GM21717 (cell line): ENCODE data around the gene FCRL6.

Experiments
- ATAC-seq: cut with Tn5 transposase; IDR thresholded peaks from one replicate; pipeline ENCODE4 v1.9.1; 2021; ENCODE audit warnings: mild to moderate bottlenecking, moderate library complexity; ENCODE audit not compliant: unreplicated experiment

Gene FCRL6

DNA sequence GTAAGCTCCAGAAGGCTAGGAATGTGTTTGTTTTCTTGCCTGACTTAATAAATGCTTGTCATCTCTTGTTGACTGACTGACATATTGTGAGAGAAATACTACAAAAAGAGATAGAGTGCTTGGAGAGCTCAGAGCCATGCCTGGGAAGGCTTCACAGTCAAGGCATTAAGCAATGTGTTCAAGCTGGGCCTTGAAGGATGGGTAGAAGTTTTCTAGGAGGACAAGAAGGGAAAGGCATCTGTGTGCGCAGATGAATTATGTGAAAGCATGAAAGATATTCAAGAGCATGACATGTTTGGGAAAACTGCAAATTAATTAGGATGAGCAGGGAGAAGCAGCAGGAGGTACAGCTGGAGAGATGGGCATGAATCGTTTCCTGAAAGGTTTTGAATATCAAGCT is 30.1 kb downstream of the FCRL6 start:
- no peak for ATAC-seq

DNA sequence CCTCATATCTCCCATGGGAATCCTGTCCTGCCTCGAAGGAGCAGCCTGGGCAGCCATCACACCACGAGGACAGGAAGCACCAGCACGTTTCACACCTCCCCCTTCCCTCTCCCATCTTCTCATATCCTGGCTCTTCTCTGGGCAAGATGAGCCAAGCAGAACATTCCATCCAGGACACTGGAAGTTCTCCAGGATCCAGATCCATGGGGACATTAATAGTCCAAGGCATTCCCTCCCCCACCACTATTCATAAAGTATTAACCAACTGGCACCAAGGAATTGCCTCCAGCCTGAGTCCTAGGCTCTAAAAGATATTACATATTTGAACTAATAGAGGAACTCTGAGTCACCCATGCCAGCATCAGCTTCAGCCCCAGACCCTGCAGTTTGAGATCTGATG is 33.2 kb downstream of the FCRL6 start:
- no peak for ATAC-seq

DNA sequence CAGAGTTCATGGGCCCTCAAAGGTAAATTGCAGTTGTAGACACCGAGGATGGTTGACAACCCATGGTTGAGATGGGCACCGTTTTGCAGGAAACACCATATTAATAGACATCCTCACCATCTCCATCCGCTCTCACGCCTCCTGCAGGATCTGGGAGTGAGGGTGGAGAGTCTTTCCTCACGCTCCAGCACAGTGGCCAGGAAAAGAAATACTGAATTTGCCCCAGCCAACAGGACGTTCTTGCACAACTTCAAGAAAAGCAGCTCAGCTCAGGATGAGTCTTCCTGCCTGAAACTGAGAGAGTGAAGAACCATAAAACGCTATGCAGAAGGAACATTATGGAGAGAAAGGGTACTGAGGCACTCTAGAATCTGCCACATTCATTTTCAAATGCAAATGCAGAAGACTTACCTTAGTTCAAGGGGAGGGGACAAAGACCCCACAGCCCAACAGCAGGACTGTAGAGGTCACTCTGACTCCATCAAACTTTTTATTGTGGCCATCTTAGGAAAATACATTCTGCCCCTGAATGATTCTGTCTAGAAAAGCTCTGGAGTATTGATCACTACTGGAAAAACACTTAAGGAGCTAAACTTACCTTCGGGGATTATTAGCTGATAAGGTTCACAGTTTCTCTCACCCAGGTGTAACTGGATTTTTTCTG is 33.8 kb downstream of the FCRL6 start:
- ATAC-seq = no peak

DNA sequence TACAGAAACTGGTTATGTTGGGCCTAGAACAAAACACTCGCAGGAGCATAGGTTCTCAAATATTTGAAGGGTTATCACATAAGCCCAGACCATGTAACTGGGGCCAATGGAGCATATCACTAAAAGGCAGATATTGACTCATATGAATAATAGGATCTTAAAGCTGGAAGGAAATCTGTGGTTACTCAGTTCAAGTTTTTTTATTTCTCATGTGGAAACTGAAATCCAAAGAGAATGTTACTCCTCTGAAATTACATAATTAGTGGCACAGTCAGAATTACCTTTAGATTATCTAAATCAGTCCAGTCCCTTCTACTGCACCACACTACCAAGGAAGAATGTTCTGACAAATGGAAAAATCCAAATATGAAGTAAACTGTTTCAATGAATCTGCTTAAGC is 36.6 kb downstream of the FCRL6 start:
- peak; percentile 65 for ATAC-seq

DNA sequence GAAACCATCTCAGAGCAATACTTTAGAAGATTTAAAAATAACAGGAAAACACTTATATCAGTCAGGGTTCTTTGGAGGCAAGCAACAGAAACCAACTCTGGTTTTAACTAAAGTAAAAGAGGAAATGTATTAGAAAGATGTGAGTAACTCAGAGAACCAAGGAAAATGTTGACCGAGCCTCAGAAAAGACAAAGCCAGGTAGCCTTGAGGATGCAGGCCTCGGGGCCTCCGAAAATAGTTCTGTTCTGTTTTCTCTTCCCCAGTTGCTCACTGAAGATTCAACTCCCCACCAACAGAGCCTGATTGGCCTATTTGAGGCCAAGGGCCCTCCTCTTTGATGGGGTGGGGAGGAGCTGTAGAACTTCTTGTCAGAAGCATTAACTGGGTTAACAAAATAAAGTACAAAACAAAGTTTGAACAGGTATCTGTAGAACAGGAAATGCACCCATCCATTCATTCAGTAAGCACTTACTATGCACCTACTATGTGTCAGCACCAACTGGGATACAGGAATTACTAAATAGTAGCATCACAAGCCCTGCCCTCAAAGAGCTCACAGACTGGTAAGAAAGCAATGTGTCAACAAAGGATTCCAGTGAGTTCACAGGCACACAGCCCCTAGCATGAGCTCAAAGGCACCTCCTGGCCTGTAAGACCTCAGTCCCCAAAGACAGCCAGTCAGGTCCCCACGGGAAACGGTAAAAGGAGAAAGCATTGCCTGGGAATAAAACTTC is 37.1 kb downstream of the FCRL6 start:
- ATAC-seq = peak; percentile 60

DNA sequence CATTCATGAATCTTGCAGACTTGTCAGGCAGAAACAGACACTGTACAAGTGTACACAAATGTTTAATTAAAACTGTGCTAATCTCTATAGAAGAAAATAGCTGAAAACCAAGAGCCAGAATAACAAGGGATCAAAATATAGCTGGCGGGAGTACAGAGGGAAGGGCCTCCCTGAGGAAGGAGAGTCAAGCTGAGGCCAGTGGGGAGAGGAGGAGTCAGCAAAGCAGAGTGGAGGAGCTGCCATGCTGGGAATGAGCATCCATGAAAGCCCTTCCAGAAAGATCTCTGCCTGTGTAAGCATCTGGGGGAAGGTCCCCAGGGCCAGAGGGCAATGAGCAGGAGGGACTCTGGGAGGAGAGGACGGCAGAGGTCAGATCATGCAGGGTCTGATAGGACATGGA is 39.6 kb downstream of the FCRL6 start:
- no peak for ATAC-seq

DNA sequence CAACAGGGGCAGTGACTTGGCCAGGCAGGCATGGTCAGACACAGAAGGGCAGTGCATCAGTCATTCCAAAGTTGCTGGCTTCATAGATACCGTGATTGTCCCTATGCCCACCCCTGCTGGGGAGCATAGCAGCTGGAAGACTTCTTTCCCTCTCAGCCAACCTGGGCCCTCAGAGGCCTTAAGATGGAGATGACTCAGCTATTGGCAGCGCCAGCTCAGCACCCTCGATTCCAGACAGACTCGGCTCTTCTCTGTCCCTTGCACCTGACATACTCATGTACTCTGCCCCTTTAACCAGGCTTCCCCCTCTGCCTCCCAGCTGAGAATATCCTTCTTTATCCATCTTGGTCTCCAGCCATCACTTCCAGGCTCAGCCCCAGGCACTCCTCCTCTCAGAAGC is 41.3 kb downstream of the FCRL6 start:
- no peak for ATAC-seq

DNA sequence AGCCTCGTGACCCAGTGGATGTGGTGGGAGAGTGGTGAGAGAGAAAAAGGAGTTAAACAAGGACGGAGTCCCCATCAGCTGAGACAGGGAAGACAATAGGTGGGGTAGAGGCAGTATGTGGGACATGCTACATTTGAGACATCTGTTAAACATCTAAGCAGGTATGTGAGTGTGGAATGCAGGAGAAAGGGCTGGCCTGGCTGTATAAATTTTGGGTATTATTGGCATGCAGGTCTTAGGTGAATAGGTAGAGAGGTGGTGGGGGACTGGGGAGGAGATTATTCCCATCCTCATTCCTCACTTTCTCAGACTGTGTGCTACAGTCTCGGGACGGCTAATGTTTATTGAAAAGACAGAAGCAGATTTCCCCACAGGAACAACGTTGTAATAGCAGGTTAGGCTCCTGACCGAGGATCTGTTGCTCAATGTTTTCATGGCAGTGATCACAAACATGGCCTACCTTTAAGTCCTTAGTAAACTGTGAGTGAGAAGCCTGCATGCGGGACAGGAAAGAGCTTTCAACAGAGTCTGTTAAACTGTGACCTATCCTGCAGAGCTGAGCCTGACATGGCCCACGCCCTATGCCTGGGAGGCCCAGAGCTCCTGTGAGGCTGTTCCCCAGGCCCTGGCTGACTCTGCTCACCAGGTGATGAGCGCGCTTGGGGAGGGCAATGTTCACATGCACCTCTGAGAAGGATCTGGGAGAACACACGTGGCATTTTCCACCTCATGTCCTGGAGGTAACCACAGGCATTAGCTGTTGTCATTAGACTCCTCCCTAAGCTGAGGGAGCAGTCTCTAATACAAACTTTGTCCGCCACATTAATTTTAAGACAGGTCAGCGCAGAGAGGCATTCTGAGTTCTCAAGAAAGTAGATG is 43.8 kb downstream of the FCRL6 start:
- no peak for ATAC-seq

DNA sequence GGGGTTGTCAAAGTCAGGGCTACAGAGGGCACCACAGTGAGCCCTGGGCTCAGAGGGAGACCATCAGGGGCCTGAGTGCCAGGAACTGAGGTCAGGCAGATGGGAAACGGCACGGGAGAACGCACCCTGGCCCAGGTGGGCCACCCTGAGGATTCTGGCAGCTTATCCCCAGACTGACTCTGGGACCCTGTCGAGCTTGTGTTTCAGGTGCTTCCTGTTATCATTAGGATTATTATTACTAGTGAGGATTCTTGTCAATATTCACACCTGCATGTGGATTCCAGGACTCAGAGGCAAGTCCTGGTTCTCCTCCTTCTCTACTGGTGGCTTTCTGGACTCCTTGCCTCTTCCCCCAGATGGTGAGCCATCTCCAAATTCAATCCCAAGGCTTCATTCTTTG is 45.1 kb downstream of the FCRL6 start:
- no peak for ATAC-seq

DNA sequence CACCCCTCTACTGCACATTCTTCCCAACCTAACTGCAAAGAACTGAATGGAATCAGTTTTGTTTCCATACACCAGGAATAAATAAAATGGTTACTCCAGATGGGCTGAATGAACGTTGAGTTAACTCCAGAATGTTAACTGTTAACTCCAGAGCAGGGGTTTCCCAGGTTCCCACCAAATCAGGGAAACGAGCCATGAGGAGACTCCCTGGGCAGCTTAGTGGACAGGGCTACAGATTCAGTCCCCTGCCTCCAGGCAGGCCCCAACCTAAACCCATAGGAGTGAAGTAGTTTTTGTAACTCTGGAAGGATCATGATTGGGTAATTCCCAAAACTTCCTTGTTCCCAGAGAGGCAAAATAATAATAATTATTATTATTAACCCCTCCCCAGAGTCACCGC is 46.2 kb downstream of the FCRL6 start:
- ATAC-seq = no peak

DNA sequence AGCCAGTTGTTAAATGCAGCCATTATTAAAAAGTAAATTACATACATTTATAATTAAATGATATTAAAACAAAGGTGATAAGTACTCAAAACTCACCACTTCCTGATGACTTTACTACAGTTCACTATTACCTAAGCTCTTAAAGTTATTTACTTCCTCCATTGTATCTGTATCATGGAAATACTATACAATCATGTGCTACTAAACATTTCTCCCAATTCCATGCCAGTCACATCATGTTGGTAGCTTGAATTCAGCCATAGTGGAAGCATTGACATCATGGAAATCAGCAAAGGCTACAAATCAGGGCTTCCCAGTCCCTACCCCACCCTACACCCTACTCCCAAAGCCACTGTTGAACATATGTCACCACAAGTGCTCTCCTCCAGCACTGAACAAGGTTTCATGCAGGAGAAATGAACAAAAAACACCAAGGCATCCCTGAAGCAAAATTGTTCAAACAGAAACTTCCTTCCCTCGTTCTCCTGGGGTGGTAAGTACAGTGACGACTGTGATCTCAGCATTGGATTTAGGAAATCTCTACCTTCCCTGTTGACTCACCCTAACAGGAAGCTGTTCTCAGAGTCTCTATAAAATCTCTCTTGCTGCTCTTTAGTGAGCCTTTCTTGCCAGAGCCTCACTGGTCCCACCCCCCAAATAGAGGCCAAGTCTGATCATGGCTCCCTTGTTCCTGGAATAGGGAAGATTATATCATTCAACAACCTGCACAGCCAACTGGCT is 47.6 kb downstream of the FCRL6 start:
- no peak for ATAC-seq

DNA sequence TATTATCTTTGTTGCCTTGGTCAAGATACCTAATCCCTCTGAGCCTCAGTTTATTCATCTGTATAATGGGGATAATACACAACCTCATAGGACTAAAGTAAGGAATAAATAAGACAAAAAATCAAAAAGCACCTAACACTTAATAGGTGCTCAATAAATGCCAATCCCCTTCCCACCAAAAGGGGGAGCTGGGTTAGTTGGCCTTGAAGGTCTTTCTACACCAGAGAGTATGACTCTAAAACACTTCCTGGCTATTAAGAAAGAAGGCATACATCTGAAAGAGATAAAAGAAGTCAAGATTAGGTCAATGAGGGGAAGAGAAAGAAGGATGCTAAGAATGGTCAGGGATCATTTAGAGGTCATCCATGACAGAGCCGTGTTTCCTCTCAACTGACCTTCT is 49.2 kb downstream of the FCRL6 start:
- no peak for ATAC-seq

DNA sequence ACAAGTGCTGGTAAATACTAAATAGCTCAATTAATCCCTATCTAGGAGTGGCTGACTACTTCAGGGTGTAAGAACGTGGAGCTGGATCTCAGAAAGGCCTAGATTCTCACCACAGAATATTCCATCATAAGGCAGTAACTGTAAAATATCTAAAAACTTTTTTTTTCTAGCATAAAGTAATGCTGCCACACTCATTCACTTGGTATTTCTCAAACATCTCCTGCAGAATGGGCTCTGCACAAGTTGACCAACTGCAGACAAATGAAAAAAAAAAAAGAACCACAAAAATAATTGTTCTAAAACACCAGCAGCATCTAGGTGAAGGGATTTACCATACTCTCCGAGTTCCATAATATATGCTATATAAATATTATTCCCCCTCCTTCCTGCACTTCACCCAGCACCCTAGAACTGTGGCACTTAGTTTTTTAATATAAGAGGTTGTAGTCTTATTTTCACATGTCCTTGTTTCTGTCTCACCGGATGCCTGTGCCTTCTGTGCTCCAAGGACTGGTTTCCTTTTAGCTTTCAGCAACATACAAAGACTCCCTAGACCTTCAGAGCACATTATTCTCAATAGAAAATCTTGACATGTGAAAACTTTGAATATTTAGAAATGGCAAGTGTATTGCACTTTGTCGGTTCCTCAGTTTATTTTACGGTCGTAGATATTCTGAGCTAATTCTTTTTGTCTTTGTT is 51.4 kb downstream of the FCRL6 start:
- ATAC-seq = no peak

DNA sequence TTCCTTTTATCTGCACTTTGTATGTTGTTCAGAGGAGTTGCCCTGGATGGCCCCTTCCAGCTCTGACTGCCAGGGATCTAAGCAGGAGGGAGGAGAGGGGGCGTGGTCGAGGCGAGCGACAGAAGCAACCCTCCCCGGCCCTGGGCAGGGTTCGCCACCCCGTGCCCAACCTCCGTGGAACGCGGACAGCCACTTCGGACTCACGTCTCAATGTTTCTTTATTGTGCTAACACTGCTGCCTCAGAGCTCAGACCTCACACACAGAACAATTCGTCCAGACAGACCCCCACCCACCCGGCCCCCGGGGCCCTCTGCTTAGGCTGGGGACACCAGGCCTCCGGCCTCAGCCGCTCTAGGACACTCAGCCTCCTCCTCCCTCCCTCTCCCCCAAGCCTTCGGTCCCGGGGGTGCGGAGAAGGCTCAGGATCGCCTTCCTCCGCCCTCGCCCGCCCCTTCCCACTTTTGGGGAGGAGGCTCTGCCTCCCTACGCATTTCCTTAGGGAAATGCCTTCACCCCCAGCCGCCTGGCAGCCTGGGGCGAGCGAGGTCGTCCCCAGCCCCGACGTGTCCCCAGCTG is 52.0 kb downstream of the FCRL6 start:
- no peak for ATAC-seq

DNA sequence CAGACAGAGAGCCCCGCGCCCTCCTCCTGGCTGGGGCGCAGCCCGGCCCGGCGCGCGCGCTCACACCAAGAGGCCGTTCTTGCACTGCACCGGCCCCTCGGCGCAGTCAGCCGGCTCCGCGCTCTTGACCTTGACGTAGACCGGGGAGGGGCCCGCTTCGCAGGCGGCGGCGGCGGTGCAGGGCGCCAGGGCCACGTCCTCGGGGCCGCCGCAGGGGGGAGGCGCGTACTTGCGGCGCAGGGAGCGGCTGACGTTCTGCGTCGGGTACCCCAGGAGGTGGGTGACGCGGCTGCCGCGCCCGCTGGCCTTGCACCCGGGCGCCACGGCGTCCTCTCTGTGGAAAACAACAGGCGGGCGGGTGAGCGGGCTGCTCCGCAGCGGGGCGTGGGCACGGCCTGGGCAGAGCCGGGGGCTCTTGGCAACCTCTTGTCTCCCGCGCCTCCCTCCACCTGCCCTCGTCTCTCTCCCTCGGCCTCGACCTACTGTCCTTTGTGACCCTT is 52.6 kb downstream of the FCRL6 start:
- ATAC-seq = no peak

DNA sequence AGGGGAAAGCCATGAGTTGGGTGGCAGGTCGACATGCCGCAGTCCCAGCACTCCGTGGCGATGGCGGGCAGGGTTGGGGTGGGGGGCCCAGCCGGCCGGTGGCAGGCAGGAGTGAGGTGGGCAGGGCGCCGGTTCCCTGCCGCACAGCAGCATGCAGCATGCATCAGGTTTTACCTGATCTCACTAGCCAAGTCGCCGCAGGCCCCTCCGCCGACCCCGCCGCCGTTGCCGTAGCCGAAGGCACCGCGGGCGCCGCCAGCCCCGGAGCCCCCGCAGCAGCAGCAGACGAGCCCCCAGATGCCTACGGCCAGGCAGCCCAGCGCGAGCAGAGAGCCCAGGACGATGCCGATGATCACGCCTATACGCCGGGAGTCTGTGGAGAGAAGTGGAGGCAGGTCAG is 53.5 kb downstream of the FCRL6 start:
- ATAC-seq = no peak

DNA sequence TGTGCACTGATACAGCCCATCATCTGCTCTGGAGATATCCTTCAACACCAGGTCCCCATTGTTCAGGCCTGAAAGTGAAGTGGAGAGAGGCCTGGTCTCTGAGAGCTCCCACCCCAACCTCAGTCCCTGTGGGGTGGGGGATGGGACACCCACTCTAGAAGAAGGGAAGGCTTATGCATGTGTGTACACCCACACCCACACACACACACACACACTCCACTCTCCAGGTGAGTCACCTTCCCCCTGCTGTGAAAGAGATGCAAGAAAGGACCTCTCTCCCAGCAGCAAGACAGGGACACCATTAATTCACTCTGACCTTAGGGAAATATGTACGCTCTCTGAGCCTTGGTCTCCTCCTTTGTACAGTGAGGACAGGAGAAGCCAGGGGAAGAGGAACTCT is 54.4 kb downstream of the FCRL6 start:
- no peak for ATAC-seq

DNA sequence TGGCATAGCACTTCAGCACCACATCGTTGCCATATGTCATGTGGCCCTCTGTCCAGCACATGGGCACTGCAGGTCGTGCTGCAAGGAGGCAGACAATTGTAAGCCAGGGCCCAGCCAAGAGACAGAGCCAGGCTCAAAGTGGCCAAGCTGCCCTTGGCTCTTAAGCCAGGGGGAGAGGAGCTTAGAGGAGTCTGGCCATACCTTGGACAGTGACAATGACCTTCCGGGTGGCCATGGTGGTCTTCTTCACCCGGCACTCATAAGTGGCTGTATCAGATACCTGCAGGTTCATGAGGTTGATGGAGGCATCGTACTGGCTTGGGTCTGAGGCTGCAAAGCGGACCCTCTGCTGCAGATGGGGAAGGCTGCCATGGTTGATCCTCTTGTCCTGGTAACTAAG is 55.7 kb downstream of the FCRL6 start:
- no peak for ATAC-seq

DNA sequence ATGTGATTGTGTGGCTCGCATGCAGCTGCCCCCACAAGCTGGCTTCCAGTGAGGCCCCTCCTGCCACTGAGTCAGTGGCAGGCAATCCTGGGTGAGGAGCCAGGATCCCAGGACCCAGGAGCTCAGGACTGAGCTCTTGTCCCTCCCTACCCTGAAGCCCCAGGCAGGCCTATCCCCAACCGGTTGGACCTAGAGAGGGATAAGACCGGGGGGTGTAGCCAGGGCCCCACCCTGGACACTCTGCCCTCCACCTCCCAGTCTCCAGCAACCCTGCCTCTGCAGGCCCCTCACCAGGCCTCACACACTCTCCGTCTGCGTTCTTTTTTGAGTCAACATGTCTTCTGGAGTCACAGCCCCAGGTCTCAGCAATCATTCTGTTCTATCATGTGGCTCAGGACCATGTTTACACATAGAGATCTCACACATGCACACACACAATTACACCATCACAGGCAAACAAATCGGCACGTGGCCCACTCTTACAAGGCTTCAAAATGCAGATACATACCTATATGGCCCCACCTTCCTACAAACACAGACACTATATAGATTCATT is 57.7 kb downstream of the FCRL6 start:
- no peak for ATAC-seq

DNA sequence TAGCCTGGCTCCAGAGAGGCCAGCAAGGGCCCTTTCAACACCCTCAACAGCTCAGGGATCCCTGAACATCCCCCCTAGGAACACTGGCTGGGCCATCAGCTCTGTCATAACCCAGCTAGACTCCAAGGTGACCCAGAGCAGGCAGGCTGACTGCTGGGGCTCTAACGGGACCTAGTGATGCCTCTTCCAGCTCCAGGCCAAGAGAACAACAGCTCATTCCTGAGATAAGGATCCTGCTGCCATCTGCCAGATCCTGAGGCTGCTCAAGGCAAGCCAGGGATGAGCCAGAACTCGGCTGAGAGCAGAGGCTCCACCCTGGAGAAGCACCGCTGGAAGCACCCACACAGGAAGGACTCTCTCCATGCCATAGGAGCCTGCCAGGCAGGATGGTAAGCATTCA is 58.3 kb downstream of the FCRL6 start:
- ATAC-seq = no peak
